NCI-H1105 treated with DMSO at 0.1 percent for 48 hours (cell line): ENCODE results near the gene NLRX1.
"Not testable (repeated sequence)": the region's sequence is repeated elsewhere in the genome, so short reads cannot be mapped to it uniquely, and the experiment has no call there.

Source experiments
- DNase-seq: peaks from one replicate; lab custom pipeline; 2025; lab: John Stamatoyannopoulos, UW

The NLRX1 gene

GRCh38 chr11:119168471-119169281 lies at the start of gene NLRX1:
NLRX1 (plus strand) TSS chr11:119168725; CDS start chr11:119171404, 2,679 bp downstream.
- no peak for DNase-seq

- no peak for DNase-seq
These were observed 49.6 kb upstream of the NLRX1 start for GRCh38 chr11:119118946-119119345.

- peak; percentile 73 for DNase-seq
These were observed 47.9 kb upstream of the NLRX1 start for GRCh38 chr11:119120639-119121007.

- peak; percentile 100 for DNase-seq
These were observed 47.3 kb upstream of the NLRX1 start, which contains the start of gene HINFP for GRCh38 chr11:119121008-119121810. HINFP (plus strand) TSS chr11:119121580; CDS start chr11:119126945, 5,365 bp downstream.

- DNase-seq = no peak
These were observed 46.8 kb upstream of the NLRX1 start for GRCh38 chr11:119121811-119122124.

- no peak for DNase-seq
These were observed 42.7 kb upstream of the NLRX1 start for GRCh38 chr11:119125821-119126220.

GRCh38 chr11:119126675-119127268 lies 41.8 kb upstream of the NLRX1 start:
- no peak for DNase-seq

GRCh38 chr11:119130662-119131061 lies 37.9 kb upstream of the NLRX1 start:
- no peak for DNase-seq

GRCh38 chr11:119134389-119134978 lies 34.0 kb upstream of the NLRX1 start:
- DNase-seq = no peak

- not testable (repeated sequence) for DNase-seq
These were observed 29.2 kb upstream of the NLRX1 start for GRCh38 chr11:119139276-119139675.

- peak; percentile 51 for DNase-seq
These were observed 23.6 kb upstream of the NLRX1 start for GRCh38 chr11:119144825-119145486.

- no peak for DNase-seq
These were observed 23.0 kb upstream of the NLRX1 start for GRCh38 chr11:119145551-119145950.

GRCh38 chr11:119147604-119148333 lies 20.8 kb upstream of the NLRX1 start:
- peak; percentile 60 for DNase-seq

GRCh38 chr11:119148720-119149017 lies 19.9 kb upstream of the NLRX1 start:
- DNase-seq = no peak

GRCh38 chr11:119149018-119149785 lies 19.3 kb upstream of the NLRX1 start, which contains the start of gene ABCG4:
ABCG4 (plus strand) TSS chr11:119149052; CDS start chr11:119149966, 914 bp downstream.
- peak; percentile 29 for DNase-seq

- DNase-seq = no peak
These were observed 18.7 kb upstream of the NLRX1 start for GRCh38 chr11:119149786-119150275.

GRCh38 chr11:119152043-119152442 lies 16.5 kb upstream of the NLRX1 start:
- DNase-seq = no peak

GRCh38 chr11:119152604-119153003 lies 15.9 kb upstream of the NLRX1 start:
- DNase-seq = no peak

GRCh38 chr11:119153049-119153818 lies 15.3 kb upstream of the NLRX1 start:
- DNase-seq = no peak
